ENCODE results near the gene PLCL1.

The PLCL1 gene

GRCh38 chr2:198065322-198065721 is 260.9 kb downstream of the PLCL1 start:
- no peak for DNase-seq

- DNase-seq, result no peak
Observed at GRCh38 chr2:198066597-198066996, 262.2 kb downstream of the PLCL1 start.

- DNase-seq, result peak; percentile 7
Observed at GRCh38 chr2:198072655-198073054, 268.3 kb downstream of the PLCL1 start.

DNA sequence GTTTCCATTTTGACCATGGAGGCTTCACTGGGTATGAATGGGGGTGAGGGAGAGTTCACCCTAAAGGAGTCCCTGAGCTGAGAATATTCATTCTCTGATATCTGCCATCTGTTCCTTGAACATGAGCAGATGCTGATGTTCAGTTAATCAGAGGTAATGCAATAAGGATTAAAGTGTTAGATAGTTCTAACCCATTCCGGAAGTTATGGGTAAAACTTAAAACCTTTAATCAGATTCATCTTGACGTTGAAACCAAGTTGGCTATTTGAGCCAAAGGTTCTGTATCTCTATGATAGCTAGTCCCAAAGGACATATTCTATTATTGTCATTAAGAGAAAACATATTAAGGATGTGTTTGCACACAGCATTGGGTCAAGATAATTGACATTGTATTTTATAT is 268.9 kb downstream of the PLCL1 start:
- no peak for DNase-seq

DNA sequence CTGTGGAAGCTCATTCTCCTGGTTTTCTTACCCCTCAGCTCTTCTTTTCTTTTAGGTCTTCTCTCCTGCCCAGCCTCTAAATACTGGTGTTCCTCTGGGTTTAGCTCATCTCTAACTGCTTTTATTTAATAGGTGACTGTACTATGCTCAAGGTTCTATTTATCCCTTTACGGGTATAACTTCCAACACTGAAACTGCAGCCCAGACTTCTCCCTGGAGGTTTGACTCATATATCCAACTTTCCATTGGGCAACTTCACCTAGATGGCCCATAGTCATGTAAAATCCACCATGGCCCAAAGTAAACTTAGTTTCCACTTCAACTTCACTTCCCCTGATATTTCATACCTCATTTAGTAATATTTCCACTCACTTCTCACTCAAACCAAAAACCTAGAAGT is 273.1 kb downstream of the PLCL1 start:
- no peak for DNase-seq

GRCh38 chr2:198080879-198081765 is 276.7 kb downstream of the PLCL1 start:
- no peak for DNase-seq

DNA sequence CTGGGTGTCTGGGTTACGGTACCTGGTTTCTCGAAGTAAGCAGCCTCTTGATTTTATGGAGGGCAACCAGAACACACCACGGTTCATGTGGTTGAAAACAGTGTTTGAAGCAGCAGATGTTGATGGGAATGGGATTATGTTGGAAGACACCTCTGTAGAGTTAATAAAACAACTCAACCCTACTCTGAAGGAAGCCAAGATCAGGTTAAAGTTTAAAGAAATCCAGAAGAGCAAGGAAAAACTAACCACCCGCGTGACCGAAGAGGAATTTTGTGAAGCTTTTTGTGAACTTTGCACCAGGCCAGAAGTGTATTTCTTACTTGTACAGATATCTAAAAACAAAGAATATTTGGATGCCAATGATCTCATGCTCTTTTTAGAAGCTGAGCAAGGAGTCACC is 279.8 kb downstream of the PLCL1 start:
- DNase-seq, result no peak

GRCh38 chr2:198096002-198096401 is 291.6 kb downstream of the PLCL1 start:
- no peak for DNase-seq

- no peak for DNase-seq
Observed at GRCh38 chr2:198096965-198097364, 292.6 kb downstream of the PLCL1 start.

GRCh38 chr2:198097630-198098029 is 293.2 kb downstream of the PLCL1 start:
- no peak for DNase-seq

GRCh38 chr2:198098386-198098785 is 294.0 kb downstream of the PLCL1 start:
- DNase-seq, result no peak

DNA sequence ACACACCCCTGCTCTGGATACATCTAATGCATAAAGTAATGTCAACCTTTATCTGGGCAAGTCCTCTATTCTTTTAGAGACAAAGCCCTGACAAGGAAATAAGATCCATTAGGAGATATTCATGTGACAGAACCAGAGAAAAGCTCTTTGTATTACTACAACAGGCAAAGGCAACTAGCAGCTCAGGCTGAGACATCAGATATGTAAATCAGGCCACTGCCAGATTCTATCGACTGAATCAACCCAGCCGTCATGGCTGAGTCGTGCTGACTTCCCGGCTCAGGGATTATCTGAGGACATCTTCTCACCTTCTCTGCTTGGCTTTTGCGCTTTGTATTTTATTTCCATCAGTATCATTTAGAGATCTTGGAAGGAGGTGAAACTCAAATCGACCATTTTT is 294.5 kb downstream of the PLCL1 start:
- peak; percentile 9 for DNase-seq

DNA sequence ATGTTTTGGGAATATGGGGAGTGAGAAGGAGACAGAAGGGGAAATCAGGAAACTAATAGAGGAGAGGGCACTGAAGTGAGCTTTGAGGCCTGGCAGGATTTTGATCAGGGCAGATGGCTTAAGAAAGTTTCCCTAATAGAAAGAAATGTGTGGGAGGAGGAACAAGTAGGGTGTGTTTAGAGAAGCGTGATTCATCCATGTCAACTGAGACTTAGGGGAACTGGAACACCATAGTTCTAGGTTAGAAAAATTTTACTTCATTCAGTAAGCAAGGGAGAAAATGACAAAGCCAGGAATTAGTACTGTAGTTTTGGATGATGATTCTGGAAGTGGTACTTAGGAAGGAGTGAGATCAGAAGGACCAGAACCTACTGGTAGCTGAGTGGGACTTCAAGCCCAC is 296.0 kb downstream of the PLCL1 start:
- peak; percentile 39 for DNase-seq

DNA sequence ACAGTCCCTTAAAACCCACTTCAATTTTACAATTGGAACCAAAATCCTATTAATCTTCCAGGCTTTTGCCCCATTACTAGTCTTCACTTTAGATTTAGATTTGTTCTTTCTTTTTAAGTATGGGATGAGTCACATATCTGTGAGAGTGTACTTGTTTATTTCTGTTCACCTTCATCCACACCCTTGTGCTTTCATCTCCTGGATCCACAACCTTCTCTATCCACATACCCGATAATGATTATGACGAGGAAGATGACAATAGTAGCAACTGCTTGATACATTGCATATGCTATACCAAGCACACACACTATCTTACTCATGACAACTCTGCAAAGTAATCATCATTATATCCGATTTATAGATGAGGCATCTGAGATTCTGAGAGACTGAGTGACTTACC is 297.3 kb downstream of the PLCL1 start:
- DNase-seq, result no peak

DNA sequence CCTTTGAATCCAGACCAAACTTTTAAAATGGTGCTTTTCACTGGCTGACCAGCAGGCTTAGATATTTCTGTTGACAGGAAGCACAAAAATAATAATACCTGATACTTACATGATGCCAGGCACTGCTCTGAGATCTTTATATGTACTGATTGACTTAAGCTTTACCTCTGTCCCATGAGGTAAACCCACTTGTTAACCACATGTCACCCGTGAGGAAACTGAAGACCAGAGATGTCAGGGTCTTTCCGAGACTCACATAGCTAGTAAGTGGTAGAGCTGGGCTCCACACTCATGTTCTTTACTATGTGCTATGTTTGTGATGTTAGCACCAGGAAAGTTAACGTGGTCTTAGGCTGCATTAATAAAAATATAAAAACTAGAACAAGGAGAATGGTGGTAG is 297.7 kb downstream of the PLCL1 start:
- DNase-seq, result no peak

DNA sequence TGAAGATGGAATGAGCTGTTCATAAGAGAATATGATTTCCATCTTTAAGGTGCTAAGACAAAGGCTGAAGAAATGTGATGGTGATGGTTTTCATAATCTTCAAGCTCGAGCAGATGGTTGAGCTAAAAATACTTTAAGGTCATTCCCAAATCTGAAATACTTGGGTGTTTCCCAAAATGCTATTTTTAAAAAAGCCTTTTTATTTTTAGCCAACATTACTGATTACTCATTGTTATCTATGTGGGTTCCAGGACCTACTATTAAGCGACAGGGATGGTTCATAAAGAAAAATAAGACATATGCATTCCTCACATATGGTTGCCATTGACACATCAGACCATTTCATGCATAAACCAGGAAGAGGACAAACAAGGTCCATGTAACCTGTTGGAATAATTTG is 298.5 kb downstream of the PLCL1 start:
- DNase-seq, result peak; percentile 67

DNA sequence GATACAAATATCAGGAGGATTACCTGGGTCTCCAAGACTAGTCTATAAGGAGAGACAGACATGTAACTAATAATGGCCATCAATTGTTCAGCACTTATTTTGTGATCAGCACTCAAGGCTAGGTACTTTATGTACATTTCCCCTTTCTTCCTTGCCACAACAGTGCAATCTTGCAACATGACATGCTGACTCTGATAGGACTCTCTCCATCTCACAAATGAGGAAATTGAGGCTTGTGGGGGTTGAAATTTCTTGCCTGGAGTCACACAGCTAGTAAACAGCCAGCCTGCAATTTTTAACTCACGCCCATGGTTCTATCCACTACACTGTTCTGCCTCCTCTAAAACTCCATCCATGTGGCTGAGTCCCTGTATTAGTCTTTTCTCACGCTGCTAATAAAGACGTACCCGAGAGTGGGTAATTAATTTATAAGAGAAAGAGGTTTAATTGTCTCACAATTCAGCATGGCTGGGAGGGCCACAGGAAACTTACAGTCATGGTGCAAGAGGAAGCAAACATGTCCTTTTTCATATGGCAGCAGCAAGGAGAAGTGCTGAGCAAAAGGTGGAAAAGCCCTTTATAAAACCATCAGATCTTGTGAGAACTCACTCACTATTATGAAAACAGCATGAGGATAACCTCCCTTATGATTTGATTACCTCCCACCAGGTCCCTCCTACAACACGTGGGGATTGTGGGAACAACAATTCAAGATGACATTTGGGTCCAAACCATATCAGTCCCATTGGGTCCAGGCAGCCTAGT is 302.4 kb downstream of the PLCL1 start:
- no peak for DNase-seq

DNA sequence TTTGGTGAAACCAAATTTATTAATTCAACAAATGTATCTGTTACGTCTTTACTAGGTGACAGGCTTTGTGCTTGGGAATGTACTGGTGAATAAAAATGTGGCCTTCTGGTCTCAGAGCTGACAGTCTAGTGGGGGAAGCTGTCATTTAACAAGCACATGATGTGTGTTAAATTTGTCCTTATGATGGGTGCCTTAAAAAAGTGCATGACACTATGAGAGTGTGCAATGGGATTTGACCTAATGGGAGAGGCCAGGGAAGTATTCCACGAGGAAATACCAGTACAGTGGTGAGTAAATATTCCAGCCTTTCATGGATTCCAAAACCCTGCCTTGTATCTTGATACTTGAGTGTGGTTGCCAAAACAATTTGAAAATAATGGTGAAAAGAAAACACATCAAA is 308.9 kb downstream of the PLCL1 start:
- DNase-seq, result peak; percentile 48

- no peak for DNase-seq
Observed at GRCh38 chr2:198114064-198114463, 309.7 kb downstream of the PLCL1 start.

DNA sequence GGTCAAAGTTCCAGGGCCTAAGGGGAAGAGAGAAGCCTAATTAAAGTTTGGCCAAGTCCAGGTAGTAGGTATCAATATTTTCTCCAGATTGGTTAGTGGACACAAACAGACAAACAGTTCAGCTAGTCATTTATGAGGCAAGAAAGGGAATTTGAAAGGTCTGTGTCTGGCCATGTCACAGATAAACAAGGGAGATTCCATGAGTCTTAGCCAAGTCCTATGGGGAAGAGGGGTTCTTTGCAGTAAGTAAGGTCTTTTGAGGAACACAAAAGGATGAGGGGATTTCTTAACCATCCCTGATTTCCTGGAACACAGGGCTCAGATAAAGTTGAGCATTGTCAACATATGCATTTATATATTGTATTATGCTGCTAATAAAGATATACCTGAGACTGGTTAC is 310.8 kb downstream of the PLCL1 start:
- no peak for DNase-seq

GRCh38 chr2:198116756-198117155 is 312.4 kb downstream of the PLCL1 start:
- peak; percentile 85 for DNase-seq

GRCh38 chr2:198117406-198118041 is 313.1 kb downstream of the PLCL1 start:
- DNase-seq, result no peak

DNA sequence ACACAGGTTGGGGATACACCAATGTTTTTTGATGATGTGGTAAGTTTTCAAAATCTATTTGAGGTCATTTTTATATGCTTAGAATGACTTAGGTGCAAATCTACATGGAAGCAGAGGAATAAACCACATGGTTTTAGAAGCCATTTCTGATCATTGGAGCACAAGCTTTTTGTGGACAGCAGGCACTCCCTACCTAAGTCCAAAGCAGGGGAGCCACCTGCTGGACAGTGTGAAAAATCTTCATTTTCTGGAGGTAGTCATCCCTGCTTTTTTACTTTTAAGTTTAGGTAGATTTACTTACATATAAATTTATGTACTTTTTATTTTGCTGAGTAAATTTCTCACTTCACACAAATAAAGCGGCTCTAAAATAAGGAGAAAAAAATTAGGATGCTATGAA is 323.2 kb downstream of the PLCL1 start:
- peak; percentile 67 for DNase-seq

Data from fibroblast of skin of back (primary cell).